SU-DHL-6 (cell line): Measurements from ENCODE around the gene GALNT15.

Experiments used
- EZH2phosphoT487 ChIP-seq: fragments of 200-600 bp; sonication (generic), shearing (Covaris generic); conservative IDR thresholded peaks from 2 replicates; pipeline ENCODE4 v1.6.1; 2018; ENCODE audit warnings: mild to moderate bottlenecking, antibody characterized with exemption, low read length, moderate library complexity, mixed read lengths
- TF ChIP-seq, protein P1 (sequence below): fragments of 200-600 bp; sonication (generic); IDR thresholded peaks from one replicate; pipeline ENCODE4 v1.5.1; 2017; ENCODE audit warnings: antibody characterized with exemption, mild to moderate bottlenecking, low read length, moderate library complexity; ENCODE audit not compliant: insufficient read depth, poor library complexity, severe bottlenecking

- TF ChIP-seq, protein P1, sequence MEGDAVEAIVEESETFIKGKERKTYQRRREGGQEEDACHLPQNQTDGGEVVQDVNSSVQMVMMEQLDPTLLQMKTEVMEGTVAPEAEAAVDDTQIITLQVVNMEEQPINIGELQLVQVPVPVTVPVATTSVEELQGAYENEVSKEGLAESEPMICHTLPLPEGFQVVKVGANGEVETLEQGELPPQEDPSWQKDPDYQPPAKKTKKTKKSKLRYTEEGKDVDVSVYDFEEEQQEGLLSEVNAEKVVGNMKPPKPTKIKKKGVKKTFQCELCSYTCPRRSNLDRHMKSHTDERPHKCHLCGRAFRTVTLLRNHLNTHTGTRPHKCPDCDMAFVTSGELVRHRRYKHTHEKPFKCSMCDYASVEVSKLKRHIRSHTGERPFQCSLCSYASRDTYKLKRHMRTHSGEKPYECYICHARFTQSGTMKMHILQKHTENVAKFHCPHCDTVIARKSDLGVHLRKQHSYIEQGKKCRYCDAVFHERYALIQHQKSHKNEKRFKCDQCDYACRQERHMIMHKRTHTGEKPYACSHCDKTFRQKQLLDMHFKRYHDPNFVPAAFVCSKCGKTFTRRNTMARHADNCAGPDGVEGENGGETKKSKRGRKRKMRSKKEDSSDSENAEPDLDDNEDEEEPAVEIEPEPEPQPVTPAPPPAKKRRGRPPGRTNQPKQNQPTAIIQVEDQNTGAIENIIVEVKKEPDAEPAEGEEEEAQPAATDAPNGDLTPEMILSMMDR: no peak
- no peak for TF ChIP-seq EZH2phosphoT487
These were observed 85.6 kb downstream of the GALNT15 start for GRCh38 chr3:16260046-16260445.
